HG03432 (cell line): ENCODE data around the gene HMGXB3.

ENCODE experiments used
- ATAC-seq: cut with Tn5 transposase; IDR thresholded peaks from one replicate; pipeline ENCODE4 v1.9.1; 2021; ENCODE audit warnings: mild to moderate bottlenecking, moderate library complexity; ENCODE audit not compliant: unreplicated experiment

The HMGXB3 gene

GRCh38 chr5:150052226-150052955 is 51.9 kb downstream of the HMGXB3 start:
- ATAC-seq, result no peak

DNA sequence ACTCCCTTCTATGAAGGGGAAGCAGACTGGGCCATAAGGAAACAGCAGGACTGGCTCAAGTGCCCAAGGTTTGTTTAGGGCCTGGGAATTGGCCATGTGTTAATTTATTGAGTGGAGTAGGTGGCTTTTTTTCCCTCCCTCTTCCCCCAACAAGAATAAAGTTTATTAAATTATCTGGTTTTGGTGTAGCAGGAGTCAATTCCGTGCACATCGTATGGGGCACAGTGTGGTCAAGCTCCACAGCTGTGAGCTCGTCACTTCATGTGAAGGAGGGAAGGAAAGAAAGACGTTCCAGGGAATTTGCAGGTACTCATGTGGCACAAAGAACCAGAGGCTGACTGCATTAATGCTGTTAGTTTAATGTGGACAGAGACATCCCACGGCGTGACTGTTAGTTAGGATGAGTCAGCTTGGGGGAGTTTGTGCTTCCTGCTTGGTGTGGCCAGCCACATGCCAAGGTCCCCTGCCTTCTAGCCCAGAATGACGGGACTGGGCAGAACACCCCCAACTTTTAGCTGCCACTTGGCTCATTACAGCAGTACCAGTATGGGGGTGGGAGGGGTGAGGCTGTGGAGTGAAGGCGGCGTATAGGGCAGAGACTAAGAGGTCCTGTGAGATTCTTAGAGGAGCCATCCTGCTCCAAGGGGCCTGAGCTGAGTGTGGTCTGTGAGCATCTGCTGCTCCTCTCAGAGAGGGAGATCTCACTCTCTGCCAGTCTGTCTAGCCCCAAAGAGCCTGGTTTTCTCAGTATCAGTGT is 52.6 kb downstream of the HMGXB3 start:
- ATAC-seq, result no peak

DNA sequence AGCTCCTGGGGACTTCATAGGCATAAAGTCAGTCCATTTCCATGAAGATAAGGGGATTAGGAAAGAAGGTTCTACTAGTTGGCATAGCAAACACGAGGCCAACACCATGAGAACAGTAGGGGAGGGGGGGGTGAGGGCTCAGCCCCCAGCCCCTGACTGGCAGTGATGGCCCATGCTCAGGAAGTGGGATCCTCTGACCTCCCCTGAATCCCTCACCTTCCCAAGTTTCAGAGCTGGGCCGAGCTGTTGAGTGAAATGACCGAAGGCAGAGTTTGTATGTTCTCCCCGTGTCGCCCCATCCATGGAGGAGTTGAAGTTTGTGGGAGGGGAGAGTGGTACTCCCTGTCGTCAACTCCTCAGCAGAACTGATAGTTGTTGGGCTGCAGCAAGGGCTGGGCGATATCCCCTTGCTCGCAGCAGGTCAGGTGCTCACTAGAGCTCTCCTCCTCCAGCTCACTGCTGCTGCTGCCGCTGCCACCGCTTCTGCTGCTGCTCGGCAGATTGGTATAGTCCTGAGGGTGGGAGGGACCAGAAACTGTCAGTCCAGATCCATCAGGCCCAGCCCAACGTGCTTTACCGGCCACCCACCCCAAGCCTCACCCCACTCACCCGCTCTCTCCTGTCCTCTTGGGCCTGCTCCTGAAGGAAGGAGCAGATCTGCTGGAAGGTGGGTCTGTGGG is 53.3 kb downstream of the HMGXB3 start:
- no peak for ATAC-seq

GRCh38 chr5:150054569-150054968 is 54.0 kb downstream of the HMGXB3 start:
- no peak for ATAC-seq

GRCh38 chr5:150055326-150056074 is 55.0 kb downstream of the HMGXB3 start:
- no peak for ATAC-seq

GRCh38 chr5:150056075-150056443 is 55.5 kb downstream of the HMGXB3 start:
- no peak for ATAC-seq

GRCh38 chr5:150057052-150057451 is 56.5 kb downstream of the HMGXB3 start:
- ATAC-seq, result no peak

GRCh38 chr5:150057511-150057910 is 57.0 kb downstream of the HMGXB3 start:
- ATAC-seq, result no peak

DNA sequence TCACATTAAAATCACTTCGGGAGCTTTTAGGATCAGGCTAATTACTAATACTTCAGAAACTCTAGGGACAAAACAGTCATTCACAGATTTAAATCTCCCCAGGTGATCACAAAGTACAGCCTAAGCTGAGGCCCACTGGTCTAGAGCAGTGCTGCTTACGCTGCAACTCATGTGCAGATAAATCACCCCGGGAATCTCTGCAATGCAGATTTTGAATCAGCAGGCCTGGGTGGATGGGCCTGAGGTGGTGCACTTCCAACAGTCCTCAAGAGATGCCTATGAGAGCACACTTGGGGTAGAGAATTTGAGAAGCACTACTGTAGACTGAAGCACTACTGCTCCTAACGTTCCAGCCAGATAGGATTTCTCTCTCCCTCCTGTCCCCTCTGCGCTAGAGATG is 57.5 kb downstream of the HMGXB3 start:
- no peak for ATAC-seq

- no peak for ATAC-seq
Observed at GRCh38 chr5:150058480-150059126, 58.1 kb downstream of the HMGXB3 start.

- no peak for ATAC-seq
Observed at GRCh38 chr5:150059623-150060022, 59.1 kb downstream of the HMGXB3 start.

DNA sequence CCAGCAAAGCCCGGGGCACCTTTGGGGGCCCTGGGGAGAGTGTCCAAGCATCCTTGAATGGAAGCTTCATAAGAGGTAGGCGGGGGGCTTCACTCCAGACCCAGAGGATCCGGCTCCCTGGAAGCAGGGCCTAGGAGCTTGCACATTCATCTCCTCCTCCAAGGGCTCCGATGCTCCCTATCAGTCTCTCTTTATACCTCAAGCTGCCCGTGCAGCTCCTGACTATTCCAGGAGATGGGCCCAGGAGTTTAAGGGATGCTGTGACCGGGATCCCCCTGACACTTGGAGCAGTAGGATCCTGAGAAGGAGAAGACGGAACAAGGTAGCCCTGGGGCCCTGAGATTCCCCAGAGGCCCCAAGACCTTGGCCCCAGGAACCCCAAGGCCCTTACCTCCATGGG is 59.9 kb downstream of the HMGXB3 start:
- no peak for ATAC-seq

GRCh38 chr5:150061538-150061995 is 61.0 kb downstream of the HMGXB3 start:
- ATAC-seq, result no peak

- no peak for ATAC-seq
Observed at GRCh38 chr5:150062216-150062922, 61.8 kb downstream of the HMGXB3 start.

GRCh38 chr5:150063638-150064037 is 63.1 kb downstream of the HMGXB3 start:
- no peak for ATAC-seq

DNA sequence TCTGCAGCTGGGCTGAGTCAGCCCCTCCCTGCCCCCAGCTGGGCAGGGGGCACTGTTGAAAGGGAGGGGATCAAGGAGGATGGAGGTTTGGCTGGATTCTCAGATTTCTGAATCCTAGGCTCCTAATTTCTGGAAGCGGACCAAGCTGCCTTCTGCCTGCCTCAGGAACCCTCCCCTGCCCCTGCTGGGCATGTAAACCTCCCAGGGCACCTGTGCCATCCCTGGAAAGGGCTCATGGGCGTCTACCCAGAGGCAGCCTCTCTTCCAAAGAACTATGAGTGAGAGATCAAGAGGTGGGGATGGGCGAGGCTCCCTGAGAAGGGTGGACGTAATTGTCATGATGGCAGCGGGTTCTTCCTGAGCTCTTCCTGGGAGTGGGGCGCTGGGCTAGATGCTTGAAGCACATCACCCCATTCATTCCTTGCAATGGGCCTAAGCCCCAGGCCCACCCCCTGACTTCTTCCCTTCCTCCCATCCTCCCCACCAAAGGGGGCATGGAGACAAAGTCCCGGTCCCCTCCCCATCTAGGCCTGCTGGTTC is 64.2 kb downstream of the HMGXB3 start:
- no peak for ATAC-seq

DNA sequence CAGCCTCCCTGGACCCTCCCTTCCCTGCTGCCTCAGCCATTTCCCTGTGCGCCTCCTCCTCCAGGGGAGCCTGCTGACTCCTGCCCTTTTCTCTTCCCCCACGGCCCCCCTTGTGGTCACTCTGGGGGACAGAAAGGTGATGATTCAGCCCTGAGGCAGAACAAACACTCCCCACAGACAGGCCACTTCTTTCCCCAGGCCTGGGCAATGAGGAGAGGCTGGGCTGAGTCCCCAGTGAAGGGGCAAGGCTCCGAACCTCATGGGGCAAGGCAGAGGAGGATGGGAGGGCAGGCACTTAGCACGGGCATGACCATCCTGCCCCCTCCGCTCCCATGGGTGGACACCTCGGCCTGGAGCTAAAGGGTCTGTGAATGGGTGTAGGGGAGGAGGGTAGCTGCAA is 64.8 kb downstream of the HMGXB3 start:
- ATAC-seq, result no peak

GRCh38 chr5:150065886-150066285 is 65.3 kb downstream of the HMGXB3 start:
- no peak for ATAC-seq

- no peak for ATAC-seq
Observed at GRCh38 chr5:150066436-150066835, 65.9 kb downstream of the HMGXB3 start.
